Measurements from ENCODE around the gene MAPK10. TPM values are rescaled to one million over a fixed set of nuclear protein-coding genes. Genes with fewer than 3 reads are reported as not detected.

The MAPK10 gene
- total RNA-seq, 1 experiment from 2014 or later: 5.2 TPM

- Mint-ChIP-seq H3K36me3 (no peaks in the 10 kb centered on the region), H3K4me1 (peaks cover 12% of the 10 kb centered on the region), H3K27me3 (ENCODE audit: low read depth) (no peaks in the 10 kb centered on the region), H3K4me3 (no peak overlapping the region), H3K9me3 (no peaks in the 10 kb centered on the region), H3K27ac (no peak overlapping the region)
- ChIA-PET POLR2A (no interaction called here), CTCF (no interaction called here)
- ATAC-seq: no peak
- no peak for DNase-seq (ENCODE audit: low spot score)
- no peak for TF ChIP-seq ZNF281 (CRISPR knock-in tag; IDR thresholded peaks at IDR 0.05)
Observed at GRCh38 chr4:86013621-86014020, 346.2 kb downstream of the MAPK10 start.

GRCh38 chr4:86011117-86011516 is 348.7 kb downstream of the MAPK10 start:
- ATAC-seq (no peak), DNase-seq (ENCODE audit: low spot score) (no peak)
- ChIA-PET POLR2A (no interaction called here), CTCF (no interaction called here)
- Mint-ChIP-seq H3K4me3 (no peak overlapping the region), H3K4me1 (peaks cover 12% of the 10 kb centered on the region), H3K27ac (no peak overlapping the region), H3K27me3 (ENCODE audit: low read depth) (no peaks in the 10 kb centered on the region), H3K9me3 (no peaks in the 10 kb centered on the region), H3K36me3 (no peaks in the 10 kb centered on the region)
- TF ChIP-seq, protein P1, sequence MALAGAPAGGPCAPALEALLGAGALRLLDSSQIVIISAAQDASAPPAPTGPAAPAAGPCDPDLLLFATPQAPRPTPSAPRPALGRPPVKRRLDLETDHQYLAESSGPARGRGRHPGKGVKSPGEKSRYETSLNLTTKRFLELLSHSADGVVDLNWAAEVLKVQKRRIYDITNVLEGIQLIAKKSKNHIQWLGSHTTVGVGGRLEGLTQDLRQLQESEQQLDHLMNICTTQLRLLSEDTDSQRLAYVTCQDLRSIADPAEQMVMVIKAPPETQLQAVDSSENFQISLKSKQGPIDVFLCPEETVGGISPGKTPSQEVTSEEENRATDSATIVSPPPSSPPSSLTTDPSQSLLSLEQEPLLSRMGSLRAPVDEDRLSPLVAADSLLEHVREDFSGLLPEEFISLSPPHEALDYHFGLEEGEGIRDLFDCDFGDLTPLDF (CRISPR knock-in tag; IDR thresholded peaks at IDR 0.05): no peak
- TF ChIP-seq HMGA2 (CRISPR knock-in tag; IDR thresholded peaks at IDR 0.05) (no peak), ZNF416 (CRISPR knock-in tag; IDR thresholded peaks at IDR 0.05) (no peak), IRF2 (CRISPR knock-in tag; IDR thresholded peaks at IDR 0.05; ENCODE audit: borderline replicate concordance, low read depth) (no peak), SMAD4 (CRISPR knock-in tag; IDR thresholded peaks at IDR 0.05) (no peak), ZSCAN18 (CRISPR knock-in tag; IDR thresholded peaks at IDR 0.05) (no peak), ZNF396 (CRISPR knock-in tag; IDR thresholded peaks at IDR 0.05; ENCODE audit: borderline replicate concordance) (no peak), MAX (CRISPR knock-in tag; IDR thresholded peaks at IDR 0.05) (no peak), GABPB1 (CRISPR knock-in tag; IDR thresholded peaks at IDR 0.05) (no peak)

DNA sequence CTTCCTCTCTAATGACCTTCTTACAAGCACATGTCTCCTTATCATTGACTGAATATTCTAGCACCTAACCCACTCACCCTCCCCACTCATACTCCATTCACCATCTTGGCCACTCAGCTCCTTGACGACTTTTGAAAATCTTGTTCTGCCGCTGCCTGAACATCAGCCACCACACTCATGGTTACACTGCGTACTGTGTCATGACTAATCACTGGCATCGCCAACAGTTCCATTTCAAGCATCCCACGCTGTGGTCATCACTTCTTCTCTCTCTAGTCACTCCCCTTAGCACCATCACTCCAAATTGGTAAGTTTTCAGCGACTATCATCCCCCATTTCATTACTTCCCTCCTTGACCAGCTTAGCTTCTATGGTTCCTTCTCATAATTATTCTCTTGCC is 352.8 kb downstream of the MAPK10 start:
- ATAC-seq (no peak), DNase-seq (ENCODE audit: low spot score) (no peak)
- no peaks in the 10 kb centered on the region for H3K9me3 Mint-ChIP-seq
- H3K4me1 Mint-ChIP-seq: no peaks in the 10 kb centered on the region
- CTCF ChIA-PET: no interaction called here
- H3K27ac Mint-ChIP-seq: no peak overlapping the region
- POLR2A ChIA-PET: no interaction called here
- H3K36me3 Mint-ChIP-seq: no peaks in the 10 kb centered on the region
- H3K4me3 Mint-ChIP-seq: no peak overlapping the region
- TF ChIP-seq NFE2L1 (CRISPR knock-in tag; IDR thresholded peaks at IDR 0.05) (no peak), ZNF138 (CRISPR knock-in tag; conservative IDR thresholded peaks at IDR 0.05) (no peak), KAT7 (CRISPR knock-in tag; IDR thresholded peaks at IDR 0.05; ENCODE audit: borderline replicate concordance) (no peak), MYBL2 (CRISPR knock-in tag; IDR thresholded peaks at IDR 0.05) (no peak), FOXJ3 (CRISPR knock-in tag; IDR thresholded peaks at IDR 0.05; ENCODE audit: borderline replicate concordance) (no peak)
- TF ChIP-seq, protein P2, sequence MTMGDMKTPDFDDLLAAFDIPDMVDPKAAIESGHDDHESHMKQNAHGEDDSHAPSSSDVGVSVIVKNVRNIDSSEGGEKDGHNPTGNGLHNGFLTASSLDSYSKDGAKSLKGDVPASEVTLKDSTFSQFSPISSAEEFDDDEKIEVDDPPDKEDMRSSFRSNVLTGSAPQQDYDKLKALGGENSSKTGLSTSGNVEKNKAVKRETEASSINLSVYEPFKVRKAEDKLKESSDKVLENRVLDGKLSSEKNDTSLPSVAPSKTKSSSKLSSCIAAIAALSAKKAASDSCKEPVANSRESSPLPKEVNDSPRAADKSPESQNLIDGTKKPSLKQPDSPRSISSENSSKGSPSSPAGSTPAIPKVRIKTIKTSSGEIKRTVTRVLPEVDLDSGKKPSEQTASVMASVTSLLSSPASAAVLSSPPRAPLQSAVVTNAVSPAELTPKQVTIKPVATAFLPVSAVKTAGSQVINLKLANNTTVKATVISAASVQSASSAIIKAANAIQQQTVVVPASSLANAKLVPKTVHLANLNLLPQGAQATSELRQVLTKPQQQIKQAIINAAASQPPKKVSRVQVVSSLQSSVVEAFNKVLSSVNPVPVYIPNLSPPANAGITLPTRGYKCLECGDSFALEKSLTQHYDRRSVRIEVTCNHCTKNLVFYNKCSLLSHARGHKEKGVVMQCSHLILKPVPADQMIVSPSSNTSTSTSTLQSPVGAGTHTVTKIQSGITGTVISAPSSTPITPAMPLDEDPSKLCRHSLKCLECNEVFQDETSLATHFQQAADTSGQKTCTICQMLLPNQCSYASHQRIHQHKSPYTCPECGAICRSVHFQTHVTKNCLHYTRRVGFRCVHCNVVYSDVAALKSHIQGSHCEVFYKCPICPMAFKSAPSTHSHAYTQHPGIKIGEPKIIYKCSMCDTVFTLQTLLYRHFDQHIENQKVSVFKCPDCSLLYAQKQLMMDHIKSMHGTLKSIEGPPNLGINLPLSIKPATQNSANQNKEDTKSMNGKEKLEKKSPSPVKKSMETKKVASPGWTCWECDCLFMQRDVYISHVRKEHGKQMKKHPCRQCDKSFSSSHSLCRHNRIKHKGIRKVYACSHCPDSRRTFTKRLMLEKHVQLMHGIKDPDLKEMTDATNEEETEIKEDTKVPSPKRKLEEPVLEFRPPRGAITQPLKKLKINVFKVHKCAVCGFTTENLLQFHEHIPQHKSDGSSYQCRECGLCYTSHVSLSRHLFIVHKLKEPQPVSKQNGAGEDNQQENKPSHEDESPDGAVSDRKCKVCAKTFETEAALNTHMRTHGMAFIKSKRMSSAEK (CRISPR knock-in tag; IDR thresholded peaks at IDR 0.05; ENCODE audit: borderline replicate concordance): no peak
- TF ChIP-seq, protein P3, sequence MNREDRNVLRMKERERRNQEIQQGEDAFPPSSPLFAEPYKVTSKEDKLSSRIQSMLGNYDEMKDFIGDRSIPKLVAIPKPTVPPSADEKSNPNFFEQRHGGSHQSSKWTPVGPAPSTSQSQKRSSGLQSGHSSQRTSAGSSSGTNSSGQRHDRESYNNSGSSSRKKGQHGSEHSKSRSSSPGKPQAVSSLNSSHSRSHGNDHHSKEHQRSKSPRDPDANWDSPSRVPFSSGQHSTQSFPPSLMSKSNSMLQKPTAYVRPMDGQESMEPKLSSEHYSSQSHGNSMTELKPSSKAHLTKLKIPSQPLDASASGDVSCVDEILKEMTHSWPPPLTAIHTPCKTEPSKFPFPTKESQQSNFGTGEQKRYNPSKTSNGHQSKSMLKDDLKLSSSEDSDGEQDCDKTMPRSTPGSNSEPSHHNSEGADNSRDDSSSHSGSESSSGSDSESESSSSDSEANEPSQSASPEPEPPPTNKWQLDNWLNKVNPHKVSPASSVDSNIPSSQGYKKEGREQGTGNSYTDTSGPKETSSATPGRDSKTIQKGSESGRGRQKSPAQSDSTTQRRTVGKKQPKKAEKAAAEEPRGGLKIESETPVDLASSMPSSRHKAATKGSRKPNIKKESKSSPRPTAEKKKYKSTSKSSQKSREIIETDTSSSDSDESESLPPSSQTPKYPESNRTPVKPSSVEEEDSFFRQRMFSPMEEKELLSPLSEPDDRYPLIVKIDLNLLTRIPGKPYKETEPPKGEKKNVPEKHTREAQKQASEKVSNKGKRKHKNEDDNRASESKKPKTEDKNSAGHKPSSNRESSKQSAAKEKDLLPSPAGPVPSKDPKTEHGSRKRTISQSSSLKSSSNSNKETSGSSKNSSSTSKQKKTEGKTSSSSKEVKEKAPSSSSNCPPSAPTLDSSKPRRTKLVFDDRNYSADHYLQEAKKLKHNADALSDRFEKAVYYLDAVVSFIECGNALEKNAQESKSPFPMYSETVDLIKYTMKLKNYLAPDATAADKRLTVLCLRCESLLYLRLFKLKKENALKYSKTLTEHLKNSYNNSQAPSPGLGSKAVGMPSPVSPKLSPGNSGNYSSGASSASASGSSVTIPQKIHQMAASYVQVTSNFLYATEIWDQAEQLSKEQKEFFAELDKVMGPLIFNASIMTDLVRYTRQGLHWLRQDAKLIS (CRISPR knock-in tag; IDR thresholded peaks at IDR 0.05; ENCODE audit: borderline replicate concordance): no peak
- H3K27me3 Mint-ChIP-seq (ENCODE audit: low read depth): no peaks in the 10 kb centered on the region

All from WTC11 (cell line).